ENCODE data around the gene XRCC5.

Gene XRCC5

DNA sequence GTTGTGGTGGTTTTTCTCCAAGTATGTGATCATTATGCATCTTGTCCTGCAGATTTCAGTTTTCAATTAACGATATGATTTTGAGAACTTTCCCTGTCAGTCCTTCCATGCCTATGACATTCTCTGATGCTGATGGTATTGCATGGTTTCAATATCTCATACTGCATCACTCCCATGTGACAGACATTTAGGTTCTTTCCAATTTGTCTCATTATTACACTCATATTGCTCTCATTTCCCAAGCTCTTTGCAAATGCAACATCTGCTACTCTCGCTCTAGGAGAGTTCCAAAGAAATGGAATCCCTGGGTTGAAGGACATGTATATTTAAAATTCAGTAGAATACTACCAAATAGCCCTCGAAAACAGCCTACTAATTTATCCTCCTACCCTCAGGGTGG, 137.6 kb downstream of the XRCC5 start:
- in situ Hi-C loops (cut with HindIII; ENCODE audit: low pct_unique_long_range_greater_than_20kb, low sequenced_read_pairs) = no loop called here
- DNase-seq (ENCODE audit: low read depth in 1 of 2, low spot score in 1 of 2) = no peak
- no peak for TF ChIP-seq JUND (IDR thresholded peaks at IDR 0.05; ENCODE audit: low read depth)

Data from T47D (cell line).